ENCODE measurements around the gene KLHL34. TPM values are rescaled to one million over a fixed set of nuclear protein-coding genes. Genes with fewer than 3 reads are reported as not detected.

KLHL34 gene, protein sequence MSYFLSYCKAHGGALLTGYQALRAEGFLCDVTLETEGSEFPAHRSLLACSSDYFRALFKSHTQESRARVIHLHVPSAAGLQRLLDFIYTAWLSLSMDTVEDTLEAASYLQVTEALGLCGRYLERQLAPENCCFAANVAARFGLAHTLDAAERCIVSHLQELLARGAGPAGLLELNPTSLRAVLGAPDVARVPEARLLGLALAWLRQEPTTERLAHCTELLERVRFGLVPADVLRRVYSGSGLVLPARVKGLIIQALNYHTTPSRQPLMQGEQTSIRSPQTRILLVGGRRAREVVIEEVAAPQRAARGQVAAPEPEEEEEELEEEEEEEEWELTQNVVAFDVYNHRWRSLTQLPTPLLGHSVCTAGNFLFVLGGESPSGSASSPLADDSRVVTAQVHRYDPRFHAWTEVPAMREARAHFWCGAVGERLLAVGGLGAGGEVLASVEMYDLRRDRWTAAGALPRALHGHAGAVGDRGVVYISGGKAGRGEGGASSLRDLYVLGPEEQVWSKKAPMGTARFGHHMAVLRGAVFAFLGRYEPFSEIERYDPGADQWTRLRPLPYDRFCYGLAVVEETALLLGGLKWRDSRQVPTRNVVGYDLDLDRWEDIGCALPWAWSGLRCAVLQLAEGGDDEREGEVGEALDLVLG
- total RNA-seq: not detected in 2 replicates

DNA sequence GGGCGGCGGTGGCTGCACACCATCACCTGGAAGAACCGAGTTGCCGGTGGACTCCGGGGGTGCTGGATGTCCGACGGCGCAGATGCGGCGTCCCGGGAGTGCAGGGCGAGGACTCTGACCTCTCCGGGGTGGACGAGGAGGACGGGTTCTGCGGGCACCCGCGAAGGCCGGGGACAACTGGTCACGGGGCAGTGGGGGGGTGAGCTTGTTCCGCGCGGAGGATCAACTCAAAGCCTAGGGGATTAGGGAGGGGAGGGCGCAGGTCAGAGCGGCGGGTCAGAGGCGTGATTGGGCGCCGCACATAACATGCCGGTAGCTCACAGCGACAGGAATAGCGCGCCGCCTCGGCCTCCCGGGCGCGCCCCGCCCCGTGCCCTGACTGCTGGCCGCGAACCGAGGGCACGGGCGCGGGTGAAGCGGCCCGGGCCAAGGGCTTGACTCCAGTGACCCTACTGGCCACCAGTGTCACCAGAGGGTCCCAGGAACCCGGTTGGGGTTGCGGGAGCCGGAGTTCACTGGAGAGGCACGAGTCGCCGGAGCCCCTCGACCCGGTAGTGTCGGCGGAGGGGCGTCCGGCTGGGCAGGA, at the start of gene KLHL34:
TSS of gene KLHL34 (minus strand) at position 179 of the 586 bp plus-strand sequence. CDS start 542 bp downstream, outside the sequence.

Other genes starting within 250 kb of the KLHL34 start
- not detected in 2 replicates for gene SMPX, start 99.8 kb upstream of the KLHL34 start, total RNA-seq
- gene MBTPS2, start 181.3 kb upstream of the KLHL34 start, total RNA-seq: 6.3 and 16.4 TPM in 2 replicates
- 0.36 and 1.1 TPM in 2 replicates for gene YY2, start 197.7 kb upstream of the KLHL34 start, total RNA-seq

All from cardiac atrium fibroblast (primary cell).